ENCODE measurements around the gene ATL2. TPM values are rescaled to one million over a fixed set of nuclear protein-coding genes. Genes with fewer than 3 reads are reported as not detected.

Gene ATL2
- total RNA-seq, 4 donors from 2014 or later = 206 to 329 (median 253) TPM

DNA sequence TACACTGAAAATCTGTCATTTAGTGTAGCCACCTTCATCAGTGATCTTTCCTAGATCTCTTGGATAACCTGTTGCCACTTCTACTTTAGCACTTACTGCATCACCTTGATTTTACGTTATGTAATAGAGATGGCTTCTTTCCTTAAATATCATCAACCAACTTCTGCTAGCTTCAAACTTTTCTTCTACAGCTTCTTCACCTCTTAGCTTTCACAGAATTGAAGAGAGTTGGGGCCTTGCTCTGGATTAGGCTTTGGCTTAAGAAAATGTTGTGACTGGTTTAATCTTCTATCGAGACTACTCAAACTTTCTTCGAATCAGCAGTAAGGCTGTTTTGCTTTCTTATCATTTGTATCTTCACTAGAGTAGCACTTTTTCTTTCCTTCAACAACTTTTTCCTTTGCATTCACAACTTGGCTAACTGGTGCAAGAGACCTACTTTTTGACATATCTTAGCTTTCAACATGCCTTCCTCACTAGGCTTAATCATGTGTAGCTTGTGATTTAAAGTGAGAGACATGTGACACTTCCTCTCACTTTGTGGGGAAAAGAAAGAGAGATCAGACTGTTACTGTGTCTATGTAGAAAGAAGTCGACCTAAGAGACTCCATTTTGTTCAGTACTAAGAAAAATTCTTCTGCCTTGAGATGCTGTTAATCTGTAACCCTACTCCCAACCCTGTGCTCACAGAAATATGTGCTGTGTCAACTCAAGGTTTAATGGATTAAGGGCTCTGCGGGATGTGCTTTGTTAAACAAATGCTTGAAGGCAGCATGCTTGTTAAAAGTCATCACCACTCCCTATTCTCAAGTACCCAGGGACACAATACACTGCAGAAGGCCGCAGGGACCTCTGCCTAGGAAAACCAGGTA lies 99.6 kb downstream of the ATL2 start:
- WGBS, 2 donors (ENCODE audit: low coverage in 1 of 2) = 72 to 81% methylated on average over 4 of the region's 6 CpGs
- ATAC-seq = no peak
- H3K9me3 ChIP-seq = no peaks in the 10 kb centered on the region
- H3K4me1 ChIP-seq = no peaks in the 10 kb centered on the region
- H3K36me3 ChIP-seq = no peaks in the 10 kb centered on the region
- TF ChIP-seq POLR2A (IDR thresholded peaks at IDR 0.05) = no peak
- TF ChIP-seq, protein P1, sequence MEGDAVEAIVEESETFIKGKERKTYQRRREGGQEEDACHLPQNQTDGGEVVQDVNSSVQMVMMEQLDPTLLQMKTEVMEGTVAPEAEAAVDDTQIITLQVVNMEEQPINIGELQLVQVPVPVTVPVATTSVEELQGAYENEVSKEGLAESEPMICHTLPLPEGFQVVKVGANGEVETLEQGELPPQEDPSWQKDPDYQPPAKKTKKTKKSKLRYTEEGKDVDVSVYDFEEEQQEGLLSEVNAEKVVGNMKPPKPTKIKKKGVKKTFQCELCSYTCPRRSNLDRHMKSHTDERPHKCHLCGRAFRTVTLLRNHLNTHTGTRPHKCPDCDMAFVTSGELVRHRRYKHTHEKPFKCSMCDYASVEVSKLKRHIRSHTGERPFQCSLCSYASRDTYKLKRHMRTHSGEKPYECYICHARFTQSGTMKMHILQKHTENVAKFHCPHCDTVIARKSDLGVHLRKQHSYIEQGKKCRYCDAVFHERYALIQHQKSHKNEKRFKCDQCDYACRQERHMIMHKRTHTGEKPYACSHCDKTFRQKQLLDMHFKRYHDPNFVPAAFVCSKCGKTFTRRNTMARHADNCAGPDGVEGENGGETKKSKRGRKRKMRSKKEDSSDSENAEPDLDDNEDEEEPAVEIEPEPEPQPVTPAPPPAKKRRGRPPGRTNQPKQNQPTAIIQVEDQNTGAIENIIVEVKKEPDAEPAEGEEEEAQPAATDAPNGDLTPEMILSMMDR (IDR thresholded peaks at IDR 0.05) = no peak
- no peak for TF ChIP-seq POLR2AphosphoS5 (IDR thresholded peaks at IDR 0.05)
- TF ChIP-seq EP300 (IDR thresholded peaks at IDR 0.05) = no peak
- no peak overlapping the region for H3K4me3 ChIP-seq
- no peak overlapping the region for H3K27ac ChIP-seq
- no peaks in the 10 kb centered on the region for H3K27me3 ChIP-seq

DNA sequence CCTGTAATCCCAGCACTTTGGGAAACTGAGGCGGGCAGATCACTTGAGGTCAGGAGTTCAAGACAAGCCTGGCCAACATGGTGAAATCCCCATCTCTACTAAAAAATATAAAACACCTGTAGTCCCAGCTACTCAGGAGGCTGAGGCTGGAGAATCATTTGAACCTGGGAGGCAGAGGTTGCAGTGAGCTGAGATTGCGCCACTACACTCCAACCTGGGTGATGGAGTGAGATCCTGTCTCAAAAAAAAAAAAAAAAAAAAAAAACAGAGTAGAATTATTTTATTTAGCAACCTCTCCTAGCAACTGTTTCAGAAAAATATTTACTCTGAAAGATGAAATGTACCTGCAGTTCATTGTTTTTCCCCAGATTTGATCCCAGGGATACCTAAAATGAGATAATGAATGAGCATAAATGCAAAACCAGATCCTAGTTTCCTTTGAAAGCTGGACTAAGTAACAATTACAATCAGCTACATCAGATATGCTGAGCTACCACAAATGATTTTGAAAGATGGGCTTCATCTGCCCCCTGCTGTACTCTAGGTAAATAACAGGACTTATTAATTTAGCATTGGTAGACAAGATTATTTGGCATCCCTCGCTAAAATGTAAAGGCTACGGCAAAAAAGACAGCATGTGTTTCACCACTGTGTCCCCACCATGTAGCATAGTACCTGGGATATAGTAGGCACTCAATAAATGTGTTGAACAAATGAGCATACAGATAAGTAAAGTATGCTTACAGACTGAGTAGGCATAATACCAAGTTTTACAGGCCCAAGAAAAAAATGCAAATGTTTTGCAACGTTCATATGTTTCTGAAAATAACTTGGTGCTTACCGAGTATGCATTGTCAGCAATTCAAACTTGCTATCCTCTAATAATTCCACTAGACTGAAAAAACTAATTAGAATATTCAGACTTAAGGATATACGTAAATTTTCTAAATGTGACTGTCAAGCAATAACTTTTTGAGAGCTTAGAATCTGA lies 102.5 kb downstream of the ATL2 start:
- no peaks in the 10 kb centered on the region for H3K9me3 ChIP-seq
- no peak overlapping the region for H3K4me3 ChIP-seq
- H3K36me3 ChIP-seq = no peaks in the 10 kb centered on the region
- WGBS, 2 donors (ENCODE audit: low coverage in 1 of 2) = 36 to 40% methylated on average over 6 to 7 of the region's 7 CpGs
- ATAC-seq = peak; percentile 68
- no peaks in the 10 kb centered on the region for H3K27me3 ChIP-seq
- TF ChIP-seq POLR2AphosphoS5 (IDR thresholded peaks at IDR 0.05) (peak; percentile 50), POLR2A (IDR thresholded peaks at IDR 0.05) (no peak), EP300 (IDR thresholded peaks at IDR 0.05) (no peak)
- TF ChIP-seq, protein P1 (IDR thresholded peaks at IDR 0.05) = peak; percentile 60 to 90 (median 80)
- H3K27ac ChIP-seq = no peak overlapping the region
- no peaks in the 10 kb centered on the region for H3K4me1 ChIP-seq

DNA sequence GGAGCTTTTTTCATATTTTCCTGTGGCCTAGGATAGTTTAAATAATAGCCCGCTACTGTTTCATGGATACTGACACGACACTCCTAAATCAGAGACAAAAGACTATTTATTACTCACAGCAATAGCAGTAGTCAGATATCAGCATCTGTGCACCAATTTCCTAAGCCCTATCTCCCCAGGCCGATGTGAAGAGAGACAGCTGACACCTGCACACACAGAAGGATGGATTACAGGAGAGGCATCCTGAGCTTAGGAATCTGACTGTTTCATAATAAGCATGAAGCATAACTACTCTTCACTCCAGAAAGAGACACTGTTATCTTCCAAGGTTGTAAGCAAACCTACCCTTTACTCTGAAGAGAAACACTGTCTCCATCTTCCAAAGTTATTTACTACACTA lies 105.4 kb downstream of the ATL2 start:
- Histone ChIP-seq H3K36me3 (no peaks in the 10 kb centered on the region), H3K9me3 (no peaks in the 10 kb centered on the region), H3K27me3 (no peaks in the 10 kb centered on the region), H3K4me3 (no peak overlapping the region), H3K4me1 (no peaks in the 10 kb centered on the region), H3K27ac (no peak overlapping the region)
- no peak for ATAC-seq
- TF ChIP-seq POLR2AphosphoS5 (IDR thresholded peaks at IDR 0.05) (no peak), EP300 (IDR thresholded peaks at IDR 0.05) (no peak)
- TF ChIP-seq, protein P1 (IDR thresholded peaks at IDR 0.05) = no peak
- whole genome bisulfite sequencing, 2 donors (ENCODE audit: low coverage in 1 of 2) = 67 to 100% methylated on average over 1 to 3 of the region's 3 CpGs

DNA sequence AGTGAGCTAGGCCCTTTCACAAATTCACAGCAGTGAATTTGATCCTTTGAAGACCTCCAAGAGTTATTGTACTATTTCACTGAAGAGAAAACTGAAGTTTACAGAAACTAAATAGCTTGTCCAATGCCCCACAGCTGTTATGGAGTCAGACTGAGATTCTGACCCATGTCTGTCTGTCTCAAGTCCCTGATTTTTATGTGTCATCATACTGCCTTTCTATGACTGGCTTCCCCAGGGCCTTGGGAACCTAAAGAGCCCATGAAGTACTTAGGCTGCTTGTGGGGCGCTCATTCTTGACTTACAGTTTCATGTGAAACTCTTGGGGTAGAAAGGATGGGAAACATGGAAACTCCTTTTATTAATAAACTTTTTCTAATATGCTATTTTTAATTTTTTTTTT lies 107.7 kb downstream of the ATL2 start:
- no peak for ATAC-seq
- 100% methylated on average over 1 of the region's 1 CpG for WGBS, 2 donors (ENCODE audit: low coverage in 1 of 2)
- Histone ChIP-seq H3K4me1 (no peaks in the 10 kb centered on the region), H3K27me3 (no peaks in the 10 kb centered on the region), H3K27ac (no peak overlapping the region), H3K36me3 (no peaks in the 10 kb centered on the region), H3K4me3 (no peak overlapping the region), H3K9me3 (no peaks in the 10 kb centered on the region)
- TF ChIP-seq POLR2AphosphoS5 (IDR thresholded peaks at IDR 0.05) = no peak
- TF ChIP-seq, protein P1 (IDR thresholded peaks at IDR 0.05) = no peak
- no peak for TF ChIP-seq POLR2A (IDR thresholded peaks at IDR 0.05)
- TF ChIP-seq EP300 (IDR thresholded peaks at IDR 0.05) = no peak

All from gastroesophageal sphincter (tissue), 4 donors.